NCI-H146 (cell line): ENCODE results near the gene TTLL11.
A peak's percentile ranks its signal among the peaks of the same experiment; 100 is the strongest.

Source experiments
- DNase-seq: peaks from one replicate; lab custom pipeline; 2025; lab: John Stamatoyannopoulos, UW

TTLL11 gene, protein sequence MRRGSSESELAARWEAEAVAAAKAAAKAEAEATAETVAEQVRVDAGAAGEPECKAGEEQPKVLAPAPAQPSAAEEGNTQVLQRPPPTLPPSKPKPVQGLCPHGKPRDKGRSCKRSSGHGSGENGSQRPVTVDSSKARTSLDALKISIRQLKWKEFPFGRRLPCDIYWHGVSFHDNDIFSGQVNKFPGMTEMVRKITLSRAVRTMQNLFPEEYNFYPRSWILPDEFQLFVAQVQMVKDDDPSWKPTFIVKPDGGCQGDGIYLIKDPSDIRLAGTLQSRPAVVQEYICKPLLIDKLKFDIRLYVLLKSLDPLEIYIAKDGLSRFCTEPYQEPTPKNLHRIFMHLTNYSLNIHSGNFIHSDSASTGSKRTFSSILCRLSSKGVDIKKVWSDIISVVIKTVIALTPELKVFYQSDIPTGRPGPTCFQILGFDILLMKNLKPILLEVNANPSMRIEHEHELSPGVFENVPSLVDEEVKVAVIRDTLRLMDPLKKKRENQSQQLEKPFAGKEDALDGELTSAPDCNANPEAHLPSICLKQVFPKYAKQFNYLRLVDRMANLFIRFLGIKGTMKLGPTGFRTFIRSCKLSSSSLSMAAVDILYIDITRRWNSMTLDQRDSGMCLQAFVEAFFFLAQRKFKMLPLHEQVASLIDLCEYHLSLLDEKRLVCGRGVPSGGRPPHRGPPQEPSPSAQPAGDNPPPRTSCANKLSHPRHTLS

DNA sequence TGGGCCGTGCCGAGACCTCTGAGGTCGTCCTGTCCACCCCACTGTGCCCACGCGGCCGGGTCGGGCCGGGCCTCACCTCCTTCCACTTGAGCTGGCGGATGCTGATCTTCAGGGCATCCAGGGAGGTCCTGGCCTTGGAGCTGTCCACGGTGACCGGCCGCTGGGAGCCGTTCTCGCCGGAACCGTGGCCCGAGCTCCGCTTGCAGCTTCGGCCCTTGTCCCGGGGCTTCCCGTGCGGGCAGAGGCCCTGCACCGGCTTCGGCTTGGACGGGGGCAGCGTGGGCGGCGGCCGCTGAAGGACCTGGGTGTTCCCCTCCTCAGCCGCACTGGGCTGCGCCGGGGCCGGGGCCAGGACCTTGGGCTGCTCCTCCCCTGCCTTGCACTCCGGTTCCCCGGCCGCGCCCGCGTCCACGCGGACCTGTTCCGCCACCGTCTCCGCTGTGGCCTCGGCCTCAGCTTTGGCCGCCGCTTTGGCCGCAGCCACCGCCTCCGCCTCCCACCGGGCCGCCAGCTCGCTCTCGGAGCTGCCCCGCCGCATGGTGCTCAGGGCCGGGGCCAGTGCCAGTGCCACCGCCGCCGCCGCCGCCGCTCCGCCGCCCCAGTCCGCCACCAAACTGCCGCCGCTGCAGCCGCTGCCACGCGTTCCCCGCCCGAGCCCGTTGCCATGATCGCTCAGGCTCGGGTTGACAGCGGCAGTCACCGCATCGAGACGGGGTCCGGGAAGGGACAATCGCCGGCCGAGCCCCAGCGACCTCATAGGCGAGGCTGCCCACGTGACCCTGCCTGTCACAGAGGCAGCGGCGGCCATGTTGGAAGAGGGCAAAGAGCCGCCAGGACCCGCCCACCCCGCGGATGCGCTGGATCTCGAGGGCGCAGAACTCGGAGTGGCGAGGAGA lies at the start of gene TTLL11:
TTLL11 (minus strand) TSS at position 698 of the 896 bp plus-strand sequence; CDS start at position 538, 160 bp downstream.
- peak; percentile 88 for DNase-seq

DNA sequence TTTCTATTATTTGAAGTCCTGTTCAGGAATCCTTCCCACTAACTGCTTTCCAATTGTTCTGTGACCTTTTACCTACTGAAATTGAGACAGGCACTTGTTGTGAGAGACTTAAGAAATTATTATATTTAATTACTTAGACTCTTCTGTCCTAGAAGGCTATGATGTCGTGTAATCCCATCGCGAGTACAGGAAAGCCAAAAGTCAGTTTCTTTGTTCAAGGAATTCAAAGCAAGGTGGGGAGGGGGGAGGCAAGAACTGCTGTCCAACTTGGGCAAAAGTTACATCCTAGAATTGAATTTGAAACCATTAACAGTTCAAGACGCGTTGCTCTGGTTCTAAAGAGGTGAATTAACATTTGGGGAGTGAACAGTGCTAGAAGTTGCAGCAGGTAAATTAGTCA lies 48.6 kb upstream of the TTLL11 start:
- no peak for DNase-seq

GRCh38 chr9:122140368-122141193 lies 47.5 kb upstream of the TTLL11 start:
- no peak for DNase-seq

DNA sequence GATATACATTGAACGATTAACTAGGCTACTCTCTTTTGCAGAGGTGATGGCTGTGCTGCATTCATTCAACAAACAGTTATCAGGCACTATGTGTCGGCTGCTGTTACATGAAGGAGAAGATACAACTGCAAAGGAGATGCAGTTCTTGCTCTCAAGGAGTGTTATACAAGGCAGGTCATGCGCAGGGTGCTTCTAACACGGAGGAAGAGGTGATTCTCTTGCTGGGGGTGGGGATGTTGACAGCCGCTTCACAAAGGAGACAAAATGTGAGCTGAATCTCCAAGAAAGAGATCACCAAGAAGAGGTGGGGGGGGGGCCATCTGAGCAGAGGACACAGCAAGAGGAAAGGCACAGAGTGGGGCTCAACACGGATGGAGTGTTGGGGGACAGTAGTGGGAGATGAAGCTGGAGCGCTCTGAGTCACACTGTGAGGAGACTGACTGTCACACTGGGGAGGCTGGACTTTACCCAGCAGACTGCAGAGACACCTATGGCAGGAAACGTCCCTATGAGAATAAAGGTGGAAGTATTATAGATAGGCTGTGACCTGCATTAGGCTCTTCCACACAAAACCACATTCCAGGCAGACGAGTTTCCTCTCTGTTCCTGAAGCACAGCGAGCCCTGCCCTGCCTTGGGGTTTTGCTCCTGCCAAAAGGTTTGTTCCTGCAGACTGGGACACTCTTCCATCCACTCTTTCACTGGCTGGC lies 45.6 kb upstream of the TTLL11 start:
- DNase-seq = no peak

- DNase-seq = no peak
These were observed 42.4 kb upstream of the TTLL11 start for GRCh38 chr9:122135529-122135859.

GRCh38 chr9:122134822-122135528 lies 41.9 kb upstream of the TTLL11 start:
- peak; percentile 84 for DNase-seq

- DNase-seq = no peak
These were observed 41.0 kb upstream of the TTLL11 start for GRCh38 chr9:122133984-122134535.

GRCh38 chr9:122133263-122133983 lies 40.3 kb upstream of the TTLL11 start:
- DNase-seq = no peak

- no peak for DNase-seq
These were observed 39.4 kb upstream of the TTLL11 start for GRCh38 chr9:122132539-122132938.

DNA sequence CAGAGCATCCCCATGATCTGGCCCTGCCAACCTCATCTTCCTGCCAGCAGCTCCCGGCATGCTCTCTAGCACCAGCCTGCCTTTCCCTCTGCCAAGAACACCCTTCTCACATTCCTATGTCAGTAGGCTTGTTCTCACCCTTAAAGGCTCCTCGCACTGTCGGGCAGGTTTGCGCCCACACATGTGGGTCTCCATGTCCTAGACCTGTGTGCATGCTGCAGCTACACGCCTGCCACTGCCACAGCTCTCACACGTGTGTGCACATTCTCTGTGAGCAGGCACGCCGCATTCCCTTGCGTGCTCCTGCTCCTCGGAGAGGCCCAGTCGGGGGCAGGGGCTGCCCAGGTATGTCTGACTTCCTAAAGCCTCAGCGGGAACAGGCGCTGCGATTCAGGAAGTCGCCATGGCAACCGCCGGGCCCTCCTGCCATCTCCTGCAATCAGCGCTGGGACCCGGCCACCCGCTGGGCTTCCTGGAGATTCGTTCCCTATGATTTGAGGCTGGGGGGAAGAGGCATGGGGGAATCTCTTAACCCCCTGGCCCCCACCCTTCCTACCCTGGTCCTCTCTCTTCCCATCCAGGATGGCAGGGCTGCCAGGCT lies 38.4 kb upstream of the TTLL11 start:
- peak; percentile 75 for DNase-seq

DNA sequence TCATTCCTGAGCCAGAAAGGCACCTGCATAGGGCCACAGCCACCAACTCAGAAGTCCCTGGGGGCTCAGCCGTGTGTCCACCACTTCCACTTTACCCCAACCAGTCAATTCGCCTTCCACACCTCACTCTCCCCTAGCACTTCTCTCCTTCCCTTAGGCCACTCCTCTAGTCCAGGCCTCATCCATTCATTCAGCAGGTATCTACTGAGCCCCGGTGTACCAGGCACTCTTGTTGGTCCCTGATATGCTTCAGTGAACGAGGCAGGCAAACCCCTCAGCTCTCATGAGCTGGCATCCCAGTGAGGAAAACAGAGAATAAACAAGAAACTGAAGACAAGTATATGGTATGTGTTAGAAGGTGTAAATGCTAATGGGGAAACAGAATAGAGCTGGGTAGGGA lies 37.7 kb upstream of the TTLL11 start:
- no peak for DNase-seq

DNA sequence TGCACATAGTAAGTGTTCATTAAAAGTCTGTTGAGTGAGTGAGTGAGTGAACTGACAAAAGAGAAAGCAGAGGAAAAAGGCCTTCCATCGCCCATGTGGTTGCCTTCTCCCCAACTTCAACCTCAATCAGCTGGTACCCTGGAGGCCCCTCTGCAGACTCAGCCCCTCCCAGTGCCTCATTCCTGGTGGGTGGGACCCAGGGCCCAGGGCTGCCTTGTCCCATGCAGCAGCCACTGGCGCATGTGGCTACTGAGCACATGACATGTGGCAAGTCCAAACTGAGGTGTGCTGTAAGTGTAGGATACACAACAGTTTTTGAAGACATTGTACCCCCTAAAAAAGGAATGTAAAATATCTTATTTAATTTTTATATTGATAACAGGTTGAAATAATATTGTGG lies 36.9 kb upstream of the TTLL11 start:
- DNase-seq = no peak

GRCh38 chr9:122128969-122129343 lies 35.8 kb upstream of the TTLL11 start:
- no peak for DNase-seq

DNA sequence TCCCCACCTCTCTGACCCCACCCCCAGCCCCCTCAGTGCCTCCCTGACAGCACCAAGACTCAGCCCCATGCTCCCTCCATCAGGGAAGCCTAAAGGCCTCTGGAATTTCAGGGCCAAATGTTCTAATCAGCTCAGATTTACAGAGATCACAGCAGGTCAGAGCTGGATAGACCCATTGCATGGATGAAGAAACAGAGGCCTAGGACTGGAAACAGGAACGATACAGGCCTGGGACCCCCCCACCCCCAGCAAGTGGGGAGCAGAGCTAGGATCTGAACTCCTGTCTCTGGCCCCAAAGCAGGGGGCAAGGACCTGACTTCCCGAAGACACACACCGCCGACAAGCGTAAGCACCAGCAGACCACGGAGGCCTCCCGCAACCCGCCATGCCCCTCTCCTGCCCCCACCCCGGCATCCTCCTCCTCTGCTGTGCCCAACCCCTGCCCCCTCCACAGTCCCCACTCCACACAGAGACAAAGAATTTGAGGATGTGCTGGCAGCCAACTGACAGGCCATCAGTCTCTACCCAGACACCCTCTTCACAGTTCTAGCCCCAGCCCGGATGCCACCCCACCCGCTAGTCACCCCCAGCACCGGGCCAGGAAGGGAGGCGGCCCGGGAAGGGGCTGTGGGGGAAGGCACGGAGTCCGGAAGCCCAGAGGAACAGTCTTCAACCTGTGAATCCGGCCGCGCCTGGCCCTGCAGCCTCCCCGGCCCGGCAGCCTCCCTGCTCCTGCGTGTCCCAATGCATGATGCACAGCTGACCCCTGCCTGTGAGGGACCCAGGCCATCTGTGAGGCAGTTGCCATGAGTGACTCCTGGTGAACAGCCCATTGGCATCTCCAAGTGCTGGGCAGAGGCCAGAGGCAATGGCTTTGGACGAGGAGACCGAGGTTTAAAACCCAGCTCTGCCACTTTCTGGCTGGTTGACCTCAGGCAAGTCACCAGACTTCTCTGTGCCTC lies 35.2 kb upstream of the TTLL11 start:
- no peak for DNase-seq

GRCh38 chr9:122127396-122127798 lies 34.3 kb upstream of the TTLL11 start:
- DNase-seq = no peak

DNA sequence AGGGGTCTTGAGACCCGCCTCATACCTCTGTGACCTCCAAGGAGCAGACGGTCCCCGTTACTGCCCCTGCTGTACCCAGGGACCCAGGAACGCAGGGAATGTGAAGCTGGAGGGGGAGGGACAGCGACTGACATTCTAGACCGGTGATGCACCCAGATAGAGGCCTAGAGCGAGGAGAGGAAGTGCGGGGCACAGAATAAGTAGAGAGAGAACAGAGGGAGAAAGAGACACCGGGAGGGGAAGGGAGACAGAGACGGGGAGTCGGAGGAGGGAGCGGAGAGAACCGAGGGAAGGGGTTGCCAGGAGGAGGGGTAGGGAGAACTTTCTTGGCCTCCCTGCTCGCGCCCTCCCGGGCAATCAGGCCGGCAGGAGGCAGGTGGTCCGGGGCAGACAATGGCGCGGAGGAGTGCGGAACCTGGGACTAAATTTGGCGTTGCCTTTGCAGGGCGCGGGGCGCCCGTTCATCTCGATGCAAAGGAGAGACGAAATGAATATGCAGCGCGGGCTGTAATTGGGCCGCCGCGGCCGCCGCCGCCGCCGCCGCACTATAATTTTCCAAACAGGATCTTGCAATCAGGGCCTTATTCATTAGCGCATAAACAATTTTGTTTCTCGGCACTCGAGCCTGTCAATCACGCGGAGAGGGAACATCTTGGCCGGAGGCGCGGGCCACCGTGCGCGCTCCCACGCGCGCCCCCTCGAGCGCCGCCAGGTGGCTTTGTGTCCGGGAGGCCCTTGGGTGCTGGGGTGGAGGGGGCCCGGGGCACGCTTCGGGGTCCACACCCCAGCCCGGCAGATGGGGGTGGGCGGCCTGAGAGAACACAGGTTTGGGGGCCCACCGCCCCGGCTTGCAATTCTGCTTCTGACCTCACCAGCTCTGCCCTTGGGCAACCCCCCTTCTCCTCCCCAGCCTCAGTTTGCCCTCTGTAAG lies 33.5 kb upstream of the TTLL11 start:
- DNase-seq = no peak
